ENCODE results near the gene PPM1F. TPM values are rescaled to one million over a fixed set of nuclear protein-coding genes. Genes with fewer than 3 reads are reported as not detected.
"Not testable (repeated sequence)": the region's sequence is repeated elsewhere in the genome, so short reads cannot be mapped to it uniquely, and the experiment has no call there.

Gene PPM1F
- total RNA-seq, 1 donor = 90.8 TPM

DNA sequence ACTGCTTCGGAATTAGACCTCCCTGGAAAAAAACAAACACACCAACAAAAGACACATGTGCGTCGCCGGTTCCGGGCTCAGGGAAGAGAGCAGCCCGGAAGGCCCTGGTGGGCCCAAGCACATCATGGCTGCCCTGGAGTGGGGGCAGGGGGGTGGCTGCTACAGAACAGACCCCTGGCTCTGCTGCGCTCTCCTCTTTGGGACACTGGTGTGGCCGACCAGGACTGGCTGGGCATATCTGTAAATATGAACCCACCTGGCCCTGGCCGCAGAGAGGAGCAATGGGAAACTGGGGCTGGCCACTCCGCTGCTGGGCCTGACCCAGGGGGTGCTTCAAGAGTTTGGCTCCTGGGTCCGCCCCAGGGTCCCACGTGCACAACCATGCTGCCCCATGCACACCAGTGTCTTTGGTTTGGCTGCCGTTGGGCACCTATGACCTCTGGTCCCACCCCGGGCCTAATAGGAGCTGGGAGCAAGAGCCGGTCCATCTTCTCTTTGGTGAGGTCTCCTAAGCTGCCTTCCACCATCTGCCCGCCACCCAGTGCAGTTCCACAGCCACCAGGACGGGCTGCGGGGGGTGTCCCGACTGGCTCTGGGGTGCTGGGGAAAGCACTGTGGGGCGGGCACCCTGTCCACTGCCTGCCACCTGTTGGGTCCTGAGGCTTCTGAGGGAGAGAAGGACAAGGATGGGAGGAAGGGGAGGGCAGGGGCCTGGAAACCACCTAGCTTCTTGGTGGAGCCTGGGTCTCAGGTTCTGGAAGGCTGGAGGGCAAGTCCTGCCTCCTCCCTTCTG, 30.1 kb downstream of the PPM1F start:
- no peak for DNase-seq (ENCODE audit: low read depth in 2 of 3, low spot score in 2 of 3)

DNA sequence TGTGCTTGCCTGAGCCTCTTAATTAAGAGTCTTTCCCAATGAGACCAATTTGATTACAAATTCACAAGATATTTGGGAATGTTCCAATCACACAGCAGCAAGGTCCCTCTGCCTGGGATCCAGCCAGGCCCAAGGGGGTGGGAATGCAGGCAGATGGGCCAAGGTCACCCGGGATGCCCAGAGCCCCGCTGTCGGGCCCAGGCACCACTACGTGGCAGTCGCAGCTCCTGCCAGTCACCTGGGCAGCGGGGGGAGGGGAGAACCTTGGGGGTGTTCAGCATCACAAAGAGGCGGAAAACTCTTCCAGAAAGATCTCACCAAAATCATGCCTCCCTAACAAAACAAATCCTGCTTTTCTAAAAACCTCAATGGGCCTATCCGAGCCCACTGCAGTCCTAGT, 30.9 kb downstream of the PPM1F start:
- DNase-seq (ENCODE audit: low read depth in 2 of 3, low spot score in 2 of 3) = no peak

DNA sequence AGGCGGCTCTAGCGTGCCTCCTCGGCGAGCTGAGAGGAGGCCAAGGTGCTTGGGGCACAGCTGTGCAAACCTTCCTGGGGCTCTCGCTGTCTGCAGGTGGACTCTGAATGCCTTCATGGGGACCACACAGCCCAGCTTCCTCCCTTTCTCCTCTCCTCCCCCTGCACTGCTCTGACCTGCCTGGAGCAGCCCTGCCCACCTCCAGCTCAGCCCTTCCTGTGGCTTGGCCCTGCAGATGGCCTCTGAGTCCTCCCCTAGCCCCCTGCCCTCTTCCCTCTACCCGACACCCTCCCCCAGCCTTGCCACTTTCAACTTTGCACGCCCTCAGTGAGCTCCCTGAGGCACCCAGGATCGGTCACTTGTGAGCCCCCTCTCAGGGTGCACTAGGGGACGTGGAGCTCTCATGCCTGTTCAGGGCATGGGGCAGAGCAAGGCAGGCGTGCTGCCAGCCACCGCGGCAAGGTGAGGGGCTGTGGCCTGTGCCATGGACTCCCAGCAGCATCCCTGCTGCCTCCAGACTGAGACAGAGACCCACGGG, 31.4 kb downstream of the PPM1F start:
- DNase-seq (ENCODE audit: low read depth in 2 of 3, low spot score in 2 of 3) = no peak

- DNase-seq (ENCODE audit: low read depth in 2 of 3, low spot score in 2 of 3) = no peak
Observed at GRCh38 chr22:21920341-21921183, 32.1 kb downstream of the PPM1F start.

DNA sequence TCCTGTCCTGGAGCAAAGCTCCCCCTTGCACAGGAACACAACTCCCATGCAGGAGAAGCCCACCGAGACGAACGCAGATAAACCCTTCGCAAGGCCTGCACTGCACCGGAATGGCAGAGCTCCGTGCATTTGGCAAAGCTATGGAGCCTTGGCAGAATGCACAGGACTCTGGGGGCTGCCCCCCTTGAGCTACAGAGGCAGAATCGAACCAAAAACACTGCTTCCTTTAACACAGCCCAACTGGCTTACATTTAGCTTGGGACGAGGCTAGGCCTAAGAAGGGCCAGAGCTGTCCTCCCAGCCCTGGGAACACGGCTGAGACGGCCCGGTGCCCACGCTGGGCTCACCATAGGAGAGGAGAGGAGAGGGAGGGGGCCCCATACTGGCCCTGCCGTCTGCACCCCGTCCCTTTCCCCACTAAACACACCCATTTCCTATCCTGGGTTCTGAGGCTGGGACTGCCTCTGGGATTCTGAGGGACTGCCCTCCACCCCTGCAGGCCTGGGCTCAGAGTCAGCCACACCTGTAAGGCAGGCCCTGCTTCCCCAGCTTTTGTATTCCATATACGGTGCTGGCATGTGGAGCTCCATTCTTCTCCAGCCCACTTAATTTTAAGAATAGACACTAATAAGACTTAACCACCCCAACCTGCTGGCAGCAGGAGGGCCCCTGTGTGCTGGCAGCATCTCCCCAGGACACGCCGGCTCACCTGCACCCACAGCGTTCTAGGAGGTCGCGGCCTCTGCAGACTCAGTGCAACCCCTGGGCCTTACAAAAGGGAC, 32.9 kb downstream of the PPM1F start:
- no peak for DNase-seq (ENCODE audit: low read depth in 2 of 3, low spot score in 2 of 3)

GRCh38 chr22:21918466-21919185, 34.0 kb downstream of the PPM1F start:
- DNase-seq (ENCODE audit: low read depth in 2 of 3, low spot score in 2 of 3) = no peak

DNA sequence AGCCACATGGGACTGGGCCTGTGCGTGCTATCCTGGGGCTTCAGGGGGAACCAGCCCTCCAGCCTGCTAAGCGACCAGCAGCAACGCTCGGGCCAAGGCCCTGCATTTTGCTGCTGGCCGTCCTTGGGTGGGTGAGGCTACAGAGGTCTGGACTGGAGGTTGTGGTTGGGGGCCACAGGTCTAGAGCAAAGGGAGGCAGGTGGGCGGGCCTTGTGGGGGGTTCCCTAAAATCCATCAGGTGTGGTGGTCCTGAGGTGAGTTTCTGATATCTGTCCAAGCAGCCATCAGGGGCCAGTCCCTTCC, 34.7 kb downstream of the PPM1F start:
- no peak for DNase-seq (ENCODE audit: low read depth in 2 of 3, low spot score in 2 of 3)

GRCh38 chr22:21917181-21917958, 35.3 kb downstream of the PPM1F start:
- DNase-seq (ENCODE audit: low read depth in 2 of 3, low spot score in 2 of 3) = no peak

- no peak for DNase-seq (ENCODE audit: low read depth in 2 of 3, low spot score in 2 of 3)
Observed at GRCh38 chr22:21916309-21916918, 36.2 kb downstream of the PPM1F start.

- DNase-seq (ENCODE audit: low read depth in 2 of 3, low spot score in 2 of 3) = no peak
Observed at GRCh38 chr22:21915624-21916308, 36.9 kb downstream of the PPM1F start.

GRCh38 chr22:21914033-21914642, 38.5 kb downstream of the PPM1F start:
- DNase-seq (ENCODE audit: low read depth in 2 of 3, low spot score in 2 of 3) = not testable (repeated sequence)

GRCh38 chr22:21910367-21910766, 42.3 kb downstream of the PPM1F start:
- not testable (repeated sequence) for DNase-seq (ENCODE audit: low read depth in 2 of 3, low spot score in 2 of 3)

DNA sequence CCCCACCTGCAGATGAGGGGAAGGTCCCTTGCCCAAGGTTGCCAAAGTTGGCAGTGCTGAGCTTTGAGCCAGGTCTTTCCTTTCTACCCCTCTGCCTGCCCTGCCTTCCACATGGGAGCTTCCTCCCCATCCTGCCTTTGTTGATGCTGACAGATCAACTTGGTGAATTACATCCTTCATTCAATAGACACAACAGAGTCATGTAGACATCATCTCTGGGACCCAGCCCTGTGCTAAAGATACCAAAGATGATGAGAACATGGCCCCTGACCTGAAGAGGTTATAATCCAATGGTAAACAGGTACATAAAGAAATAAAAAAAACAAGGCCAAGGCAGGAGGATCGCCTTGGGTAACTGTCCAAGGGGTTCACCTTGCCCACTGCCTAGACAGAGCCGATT, 42.8 kb downstream of the PPM1F start:
- DNase-seq (ENCODE audit: low read depth in 2 of 3, low spot score in 2 of 3) = no peak

- no peak for DNase-seq (ENCODE audit: low read depth in 2 of 3, low spot score in 2 of 3)
Observed at GRCh38 chr22:21907638-21908522, 44.8 kb downstream of the PPM1F start.

DNA sequence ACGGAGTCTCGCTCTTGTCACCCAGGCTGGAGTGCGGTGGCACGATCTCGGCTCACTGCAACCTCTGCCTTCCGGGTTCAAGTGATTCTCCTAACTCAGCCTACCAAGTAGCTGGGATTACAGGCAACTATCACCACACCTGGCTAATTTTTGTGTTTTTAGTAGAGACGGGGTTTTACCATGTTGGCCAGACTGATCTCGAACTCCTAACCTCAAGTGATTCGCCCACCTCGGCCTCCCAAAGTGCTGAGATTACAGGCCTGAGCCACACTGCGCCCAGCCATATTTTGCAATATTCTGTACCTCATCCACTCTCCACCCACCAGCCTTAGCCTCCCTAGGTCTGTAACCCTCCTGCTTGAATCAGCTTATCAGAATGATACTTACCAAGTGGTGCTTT, 47.4 kb downstream of the PPM1F start:
- not testable (repeated sequence) for DNase-seq (ENCODE audit: low read depth in 2 of 3, low spot score in 2 of 3)

GRCh38 chr22:21904250-21904789, 48.3 kb downstream of the PPM1F start:
- DNase-seq (ENCODE audit: low read depth in 2 of 3, low spot score in 2 of 3) = no peak

DNA sequence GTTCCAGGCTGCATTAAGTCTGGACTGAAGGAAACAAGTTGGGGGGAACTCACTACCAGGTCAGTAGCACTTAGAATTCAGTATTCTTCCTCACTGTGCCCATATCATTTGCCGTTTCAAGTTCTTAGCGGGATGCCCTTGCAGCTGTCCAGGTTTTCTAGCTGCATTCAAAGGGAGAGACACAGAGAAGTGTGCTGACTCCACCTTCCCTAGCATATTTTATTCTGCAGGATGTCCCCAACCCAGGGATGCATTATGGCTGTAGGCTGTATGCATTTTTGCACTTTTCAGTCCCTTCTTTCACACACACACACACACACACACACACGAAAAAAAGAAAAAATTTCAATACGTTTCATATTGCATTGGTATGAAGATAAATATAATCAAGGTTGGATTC, 49.4 kb downstream of the PPM1F start:
- DNase-seq (ENCODE audit: low read depth in 2 of 3, low spot score in 2 of 3) = no peak
